Retinal pigment epithelial cell (primary cell): Measurements from ENCODE around the gene APP.

Experiments
- DNase-seq: peaks from one replicate; pipeline ENCODE4 v3.0.0-alpha.2; 2010; ENCODE audit warnings: low read depth
- H3K4me3 ChIP-seq: 2 replicates; pipeline ENCODE4 v1.5.1; 2011; ENCODE audit warnings: mild to moderate bottlenecking, low read length, control low read depth, moderate library complexity
- TF ChIP-seq, protein P1 (sequence below): conservative IDR thresholded peaks from 2 replicates; pipeline ENCODE4 v1.5.1; 2011; ENCODE audit warnings: low read depth, low read length, control low read depth, inconsistent platforms

Gene APP

DNA sequence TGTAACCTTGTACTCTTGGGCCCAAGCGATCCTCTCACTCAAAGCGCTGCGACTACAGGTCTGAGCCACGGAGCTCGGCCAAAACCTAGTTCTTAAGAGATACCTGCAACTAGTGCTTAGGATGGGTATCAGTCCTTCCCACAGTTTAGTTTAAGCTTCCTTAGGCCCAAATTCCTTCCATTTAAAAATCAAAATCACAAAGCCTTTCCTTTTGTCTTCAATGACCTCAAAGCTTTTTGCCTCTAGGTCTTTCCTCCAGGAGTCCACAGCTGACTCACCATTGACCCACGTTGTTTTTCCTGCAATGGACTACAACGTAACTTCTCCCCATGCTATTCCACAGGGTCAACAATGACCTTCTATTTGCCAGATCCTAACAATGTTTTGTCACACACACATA is 64.0 kb downstream of the APP start:
- no peak for DNase-seq
- no peak overlapping the region for H3K4me3 ChIP-seq
- TF ChIP-seq, protein P1, sequence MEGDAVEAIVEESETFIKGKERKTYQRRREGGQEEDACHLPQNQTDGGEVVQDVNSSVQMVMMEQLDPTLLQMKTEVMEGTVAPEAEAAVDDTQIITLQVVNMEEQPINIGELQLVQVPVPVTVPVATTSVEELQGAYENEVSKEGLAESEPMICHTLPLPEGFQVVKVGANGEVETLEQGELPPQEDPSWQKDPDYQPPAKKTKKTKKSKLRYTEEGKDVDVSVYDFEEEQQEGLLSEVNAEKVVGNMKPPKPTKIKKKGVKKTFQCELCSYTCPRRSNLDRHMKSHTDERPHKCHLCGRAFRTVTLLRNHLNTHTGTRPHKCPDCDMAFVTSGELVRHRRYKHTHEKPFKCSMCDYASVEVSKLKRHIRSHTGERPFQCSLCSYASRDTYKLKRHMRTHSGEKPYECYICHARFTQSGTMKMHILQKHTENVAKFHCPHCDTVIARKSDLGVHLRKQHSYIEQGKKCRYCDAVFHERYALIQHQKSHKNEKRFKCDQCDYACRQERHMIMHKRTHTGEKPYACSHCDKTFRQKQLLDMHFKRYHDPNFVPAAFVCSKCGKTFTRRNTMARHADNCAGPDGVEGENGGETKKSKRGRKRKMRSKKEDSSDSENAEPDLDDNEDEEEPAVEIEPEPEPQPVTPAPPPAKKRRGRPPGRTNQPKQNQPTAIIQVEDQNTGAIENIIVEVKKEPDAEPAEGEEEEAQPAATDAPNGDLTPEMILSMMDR: no peak

DNA sequence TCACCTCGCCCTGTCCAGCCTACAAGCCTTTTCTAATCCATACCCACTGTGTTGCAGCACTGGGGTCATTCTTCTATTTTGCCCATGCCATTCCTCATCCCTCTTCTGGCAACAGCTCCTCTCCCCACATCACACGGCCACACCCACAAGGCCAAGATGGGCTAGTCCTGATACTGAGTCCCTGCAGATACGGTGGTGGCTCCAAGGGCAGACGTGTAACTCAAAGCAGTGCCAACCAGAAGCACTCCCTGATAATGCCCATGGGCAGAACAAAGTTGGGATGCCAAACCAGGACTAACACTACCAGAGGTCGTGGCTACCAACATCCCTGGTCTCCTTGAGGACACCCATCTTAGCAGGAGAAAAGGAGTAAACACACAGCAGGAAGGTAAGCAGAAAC is 64.8 kb downstream of the APP start:
- H3K4me3 ChIP-seq: no peak overlapping the region
- TF ChIP-seq, protein P1: no peak
- DNase-seq: no peak

GRCh38 chr21:26100573-26100972 is 70.0 kb downstream of the APP start:
- no peak overlapping the region for H3K4me3 ChIP-seq
- TF ChIP-seq, protein P1: no peak
- no peak for DNase-seq

- TF ChIP-seq, protein P1: no peak
- no peak for DNase-seq
- H3K4me3 ChIP-seq: no peak overlapping the region
Measured at GRCh38 chr21:26099610-26100219, 70.9 kb downstream of the APP start.

DNA sequence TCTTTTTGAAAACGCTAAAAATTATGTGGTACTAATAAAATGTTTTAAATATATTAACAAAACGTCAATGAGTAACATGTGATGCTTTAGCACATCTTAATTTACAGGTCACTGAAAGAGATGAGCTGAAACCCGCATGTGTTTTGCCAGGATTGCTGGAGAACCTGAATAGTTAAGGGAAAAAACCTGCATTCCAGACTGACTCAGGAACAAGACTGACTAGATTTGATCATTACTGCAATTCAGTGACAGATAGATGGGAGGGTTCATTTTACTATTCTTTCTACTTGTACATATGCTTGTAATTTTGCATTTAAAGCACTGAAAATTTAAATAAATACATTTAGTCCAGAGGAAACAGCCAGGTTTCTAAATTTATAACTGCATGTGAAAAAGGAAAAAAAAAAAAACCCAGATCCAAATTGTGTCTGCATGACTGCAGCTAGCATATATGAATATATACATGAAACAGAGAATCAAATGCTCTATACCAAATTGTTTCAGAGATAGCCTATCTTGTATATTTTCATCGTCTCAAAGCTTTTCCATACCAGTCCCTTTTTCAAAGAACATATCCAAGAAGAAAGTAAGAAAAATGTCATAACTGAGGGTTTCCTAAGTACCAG is 71.7 kb downstream of the APP start:
- TF ChIP-seq, protein P1: no peak
- no peak for DNase-seq
- H3K4me3 ChIP-seq: no peak overlapping the region

DNA sequence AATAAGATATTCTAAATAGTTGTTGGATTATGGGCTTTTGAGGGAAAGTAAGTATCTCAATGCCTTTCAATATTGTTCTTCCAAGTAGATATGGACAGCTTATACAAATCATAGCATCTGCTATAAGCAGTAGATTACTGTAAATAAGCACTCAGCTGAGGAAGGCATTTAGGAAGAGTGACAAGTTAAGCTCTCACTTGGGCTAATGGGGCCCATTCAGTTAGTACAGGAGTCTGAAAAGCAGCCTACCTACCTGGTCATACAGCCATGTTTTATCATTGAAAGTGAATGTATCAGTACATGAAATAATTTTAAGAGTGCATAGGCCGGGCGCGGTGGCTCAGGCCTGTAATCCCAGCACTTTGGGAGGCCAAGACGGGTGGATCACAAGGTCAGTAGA is 73.1 kb downstream of the APP start:
- TF ChIP-seq, protein P1: no peak
- H3K4me3 ChIP-seq: no peak overlapping the region

More for the DNA sequence above, 73.1 kb downstream of the APP start:
- DNase-seq: no peak
